Measurements from ENCODE around the gene LHFPL6. TPM values are rescaled to one million over a fixed set of nuclear protein-coding genes. Genes with fewer than 3 reads are reported as not detected.

LHFPL6 gene
- total RNA-seq, 4 donors from 2014 or later: 113 to 177 (median 146) TPM

DNA sequence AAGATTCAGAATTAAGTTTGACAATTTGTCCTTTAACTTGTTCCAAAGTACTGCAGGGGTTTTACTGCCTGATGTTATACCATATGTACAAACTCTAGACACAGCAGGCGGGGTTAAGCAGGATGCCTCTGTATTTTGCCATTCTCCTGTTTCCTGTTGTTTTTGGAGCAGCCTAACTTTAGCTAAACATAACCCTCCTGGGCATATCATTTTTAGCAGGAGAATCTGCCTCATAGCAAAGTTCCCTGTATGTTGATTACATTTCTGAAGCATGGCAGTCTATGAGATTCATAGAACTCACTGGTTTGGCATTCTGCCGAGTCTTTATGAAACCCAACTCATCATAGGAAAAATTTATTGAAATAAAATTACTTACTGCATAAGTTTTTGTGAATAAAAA is 5.2 kb downstream of the LHFPL6 start:
- no peak for DNase-seq (ENCODE audit: low spot score in 2 of 2)
- Histone ChIP-seq H3K9me3 (no peaks in the 10 kb centered on the region), H3K27me3 (no peaks in the 10 kb centered on the region), H3K27ac (no peak overlapping the region), H3K4me3 (peak overlapping the region in 2 of 4 donors; percentile 9 to 86), H3K4me1 (peaks cover 0 to 28% (median 5%) of the 10 kb centered on the region in 4 donors), H3K36me3 (peaks cover 0 to 10% (median 0%) of the 10 kb centered on the region in 3 donors)
- 49 to 51% methylated on average over 2 of the region's 2 CpGs for WGBS, 2 donors
- TF ChIP-seq EP300 (IDR thresholded peaks at IDR 0.05): no peak
- no peak for TF ChIP-seq CTCF (IDR thresholded peaks at IDR 0.05)
- no peak for TF ChIP-seq POLR2A (IDR thresholded peaks at IDR 0.05)

- H3K27ac ChIP-seq: no peak overlapping the region
- no peak overlapping the region for H3K4me3 ChIP-seq
- H3K4me1 ChIP-seq: peaks cover 0 to 26% (median 5%) of the 10 kb centered on the region in 4 donors
- TF ChIP-seq EP300 (IDR thresholded peaks at IDR 0.05) (no peak), CTCF (IDR thresholded peaks at IDR 0.05) (no peak), POLR2A (IDR thresholded peaks at IDR 0.05) (no peak)
- no peaks in the 10 kb centered on the region for H3K27me3 ChIP-seq
- no peaks in the 10 kb centered on the region for H3K9me3 ChIP-seq
- 63 to 72% methylated on average over 3 of the region's 3 CpGs for WGBS, 2 donors
- DNase-seq (ENCODE audit: low spot score in 2 of 2): no peak
- H3K36me3 ChIP-seq: peaks cover 0 to 10% (median 0%) of the 10 kb centered on the region in 3 donors
These were observed 6.3 kb downstream of the LHFPL6 start for GRCh38 chr13:39596685-39597084.

- no peak for TF ChIP-seq POLR2A (IDR thresholded peaks at IDR 0.05)
- no peak for TF ChIP-seq CTCF (IDR thresholded peaks at IDR 0.05)
- TF ChIP-seq EP300 (IDR thresholded peaks at IDR 0.05): no peak
- 75 to 87% methylated on average over 2 of the region's 2 CpGs for whole genome bisulfite sequencing, 2 donors
These were observed 6.8 kb downstream of the LHFPL6 start for GRCh38 chr13:39596176-39596575.

DNA sequence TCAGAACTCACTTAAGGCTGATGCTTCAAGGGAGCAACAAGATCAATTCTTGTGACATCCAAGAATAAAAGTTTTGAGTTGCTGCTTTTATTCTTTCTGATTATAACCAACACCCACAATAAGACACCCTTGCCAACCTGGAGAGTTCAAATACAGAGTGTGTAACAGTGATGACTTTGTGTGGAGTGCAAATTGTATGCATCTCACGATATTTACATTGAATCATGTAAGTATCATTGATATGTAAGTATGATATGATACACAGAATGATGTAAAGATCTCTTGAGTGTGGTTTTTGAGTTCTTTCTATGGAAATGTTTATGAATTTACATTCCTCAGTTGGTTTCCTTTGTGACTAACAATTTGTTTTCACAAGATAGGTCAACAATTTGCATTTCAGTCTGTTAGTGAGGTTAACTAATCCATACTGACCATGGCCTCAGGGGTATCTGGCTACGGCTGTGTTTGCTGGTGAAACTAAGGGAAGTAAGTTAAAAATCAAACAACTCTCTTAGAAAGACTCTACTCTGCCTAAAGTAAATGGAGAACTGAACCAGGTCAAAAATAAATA is 12.4 kb downstream of the LHFPL6 start:
- H3K27me3 ChIP-seq: no peaks in the 10 kb centered on the region
- H3K36me3 ChIP-seq: peaks cover 0 to 6% (median 0%) of the 10 kb centered on the region in 3 donors
- no peaks in the 10 kb centered on the region for H3K9me3 ChIP-seq
- WGBS, 2 donors: 32 to 36% methylated on average over 2 of the region's 2 CpGs
- peaks cover 0 to 8% (median 0%) of the 10 kb centered on the region in 4 donors for H3K4me1 ChIP-seq
- TF ChIP-seq POLR2A (IDR thresholded peaks at IDR 0.05): no peak
- TF ChIP-seq CTCF (IDR thresholded peaks at IDR 0.05): no peak
- no peak for TF ChIP-seq EP300 (IDR thresholded peaks at IDR 0.05)
- DNase-seq (ENCODE audit: low spot score in 2 of 2): no peak
- no peak overlapping the region for H3K27ac ChIP-seq
- no peak overlapping the region for H3K4me3 ChIP-seq

More at GRCh38 chr13:39596176-39596575, 6.8 kb downstream of the LHFPL6 start:
- no peak overlapping the region for H3K27ac ChIP-seq
- H3K4me3 ChIP-seq: no peak overlapping the region
- H3K4me1 ChIP-seq: peaks cover 0 to 21% (median 5%) of the 10 kb centered on the region in 4 donors
- peaks cover 0 to 10% (median 0%) of the 10 kb centered on the region in 3 donors for H3K36me3 ChIP-seq
- H3K9me3 ChIP-seq: no peaks in the 10 kb centered on the region
- no peak for DNase-seq (ENCODE audit: low spot score in 2 of 2)
- no peaks in the 10 kb centered on the region for H3K27me3 ChIP-seq

DNA sequence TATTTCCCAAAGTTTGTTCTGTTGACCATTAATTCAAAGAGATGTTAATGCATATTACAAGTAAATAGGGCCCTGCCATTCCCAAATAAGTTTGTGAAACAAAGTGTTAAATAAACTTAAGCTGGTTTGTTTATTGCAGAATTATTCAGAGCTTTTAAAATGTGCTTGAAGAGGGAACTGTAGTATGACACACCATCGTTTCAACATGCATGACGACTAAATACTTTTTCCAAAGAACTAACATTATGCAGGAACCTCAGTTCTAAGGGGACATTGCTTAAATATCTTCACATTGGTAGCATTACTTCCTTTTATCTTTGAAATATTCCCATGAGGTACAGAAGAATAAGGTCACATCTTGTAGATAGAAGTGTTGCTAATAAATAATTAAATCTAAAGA is 14.6 kb downstream of the LHFPL6 start:
- 55 to 68% methylated on average over 2 of the region's 2 CpGs for WGBS, 2 donors
- Histone ChIP-seq H3K36me3 (no peaks in the 10 kb centered on the region), H3K27me3 (no peaks in the 10 kb centered on the region), H3K4me3 (no peak overlapping the region), H3K9me3 (no peaks in the 10 kb centered on the region), H3K4me1 (peaks cover 0 to 19% (median 4%) of the 10 kb centered on the region in 4 donors), H3K27ac (no peak overlapping the region)
- DNase-seq (ENCODE audit: low spot score in 2 of 2): no peak
- no peak for TF ChIP-seq EP300 (IDR thresholded peaks at IDR 0.05)
